Liver (tissue), 9 donors: ENCODE results near the gene ESPN. TPM values are rescaled to one million over a fixed set of nuclear protein-coding genes. Genes with fewer than 3 reads are reported as not detected.

Source experiments
- DNase-seq: peaks from one replicate; pipeline ENCODE4 v3.0.0-alpha.2; 2017; ENCODE audit warnings: low spot score
- H3K27ac ChIP-seq, 2 donors: one replicate each; pipeline ENCODE4 v1.7.0; 2013; ENCODE audit warnings: inconsistent platforms in 2 of 2, low read length in 2 of 2, control low read depth in 1 of 2, low read depth in 1 of 2, mild to moderate bottlenecking in 1 of 2
- H3K27me3 ChIP-seq, 4 donors: one replicate each; pipeline versions ENCODE4 v1.6.1 to v1.7.0; 2013; ENCODE audit warnings: low read length in 3 of 4, inconsistent platforms in 1 of 4, mild to moderate bottlenecking in 1 of 4, moderate library complexity in 1 of 4; ENCODE audit not compliant: control insufficient read depth in 4 of 4, insufficient read depth in 4 of 4
- H3K36me3 ChIP-seq, 4 donors: one replicate each; pipeline versions ENCODE4 v1.6.1 to v1.7.0; 2013; ENCODE audit warnings: low read length in 3 of 4, mild to moderate bottlenecking in 3 of 4, low read depth in 1 of 4, moderate library complexity in 1 of 4; ENCODE audit not compliant: control insufficient read depth in 4 of 4, insufficient read depth in 3 of 4
- H3K4me1 ChIP-seq, 4 donors: one replicate each; pipeline versions ENCODE4 v1.6.1 to v1.7.0; 2013; ENCODE audit warnings: low read length in 3 of 4, mild to moderate bottlenecking in 3 of 4, moderate library complexity in 1 of 4; ENCODE audit not compliant: control insufficient read depth in 4 of 4, insufficient read depth in 4 of 4
- H3K4me3 ChIP-seq, 3 donors: one replicate each; pipeline versions ENCODE4 v1.6.1 to v1.7.0; 2013; ENCODE audit warnings: low read length in 3 of 3, control low read depth in 1 of 3, low read depth in 1 of 3, mild to moderate bottlenecking in 1 of 3
- H3K9ac ChIP-seq, 2 donors: one replicate each; pipeline ENCODE4 v1.7.0; 2013; ENCODE audit warnings: low read length in 2 of 2, mild to moderate bottlenecking in 2 of 2, moderate library complexity in 2 of 2, control low read depth in 1 of 2, low read depth in 1 of 2
- H3K9me3 ChIP-seq, 4 donors: one replicate each; pipeline versions ENCODE4 v1.6.1 to v1.7.0; 2013; ENCODE audit warnings: low read length in 3 of 4; ENCODE audit not compliant: control insufficient read depth in 4 of 4
- CTCF ChIP-seq: fragments of 150-350 bp; IDR thresholded peaks from 2 replicates; pipeline ENCODE4 v1.5.1; 2017; ENCODE audit warnings: improper control_type of control experiment, low read depth, low read length; ENCODE audit not compliant: missing input control
- EGR1 ChIP-seq, 2 donors: IDR thresholded peaks; 2 replicates each; pipeline ENCODE4 v1.6.1; 2016 to 2018; ENCODE audit warnings: antibody characterized with exemption in 2 of 2, low read depth in 2 of 2
- FOXA2 ChIP-seq: IDR thresholded peaks from 2 replicates; pipeline ENCODE4 v1.6.1; 2016; ENCODE audit warnings: antibody characterized with exemption
- GABPA ChIP-seq, 2 donors: IDR thresholded peaks in 1 of 2; conservative IDR thresholded peaks in 1 of 2; 2 replicates each; pipeline ENCODE4 v1.6.1; 2016; ENCODE audit warnings: antibody characterized with exemption in 2 of 2, mild to moderate bottlenecking in 1 of 2, moderate library complexity in 1 of 2
- HNF4G ChIP-seq: IDR thresholded peaks from 2 replicates; pipeline ENCODE4 v1.6.1; 2016; ENCODE audit warnings: antibody characterized with exemption
- JUND ChIP-seq, 2 donors: IDR thresholded peaks; 2 replicates each; pipeline ENCODE4 v1.6.1; 2016; ENCODE audit warnings: antibody characterized with exemption in 2 of 2
- MAX ChIP-seq: IDR thresholded peaks from 2 replicates; pipeline ENCODE4 v1.6.1; 2016; ENCODE audit warnings: antibody characterized with exemption
- NR2F2 ChIP-seq: IDR thresholded peaks from 2 replicates; pipeline ENCODE4 v1.6.1; 2016; ENCODE audit warnings: antibody characterized with exemption
- RAD21 ChIP-seq, 2 donors: IDR thresholded peaks; 2 replicates each; pipeline ENCODE4 v1.6.1; 2016; ENCODE audit warnings: antibody characterized with exemption in 2 of 2, mild to moderate bottlenecking in 2 of 2
- REST ChIP-seq: IDR thresholded peaks from 2 replicates; pipeline ENCODE4 v1.6.1; 2016; ENCODE audit warnings: antibody characterized with exemption, mild to moderate bottlenecking
- RXRA ChIP-seq, 2 donors: IDR thresholded peaks; 2 replicates each; pipeline ENCODE4 v1.6.1; 2017 to 2018; ENCODE audit warnings: antibody characterized with exemption in 2 of 2, mild to moderate bottlenecking in 1 of 2
- SP1 ChIP-seq: IDR thresholded peaks from 2 replicates; pipeline ENCODE4 v1.6.1; 2018; ENCODE audit warnings: antibody characterized with exemption, mild to moderate bottlenecking
- TAF1 ChIP-seq: conservative IDR thresholded peaks from 2 replicates; pipeline ENCODE4 v1.6.1; 2016; ENCODE audit warnings: antibody characterized with exemption, mild to moderate bottlenecking
- YY1 ChIP-seq: IDR thresholded peaks from 2 replicates; pipeline ENCODE4 v1.6.1; 2016; ENCODE audit warnings: antibody characterized with exemption, mild to moderate bottlenecking
- ZBTB33 ChIP-seq: IDR thresholded peaks from 2 replicates; pipeline ENCODE4 v1.6.1; 2016; ENCODE audit warnings: antibody characterized with exemption
- WGBS: extraction: QIAGEN DNeasy Blood & Tissue Kit; methylation state at CpG from one replicate; pipeline ENCODE4 v1.1.7; 2013; 5-methylcytosine and 5-hydroxymethylcytosine counted together
- polyA plus RNA-seq, 2 donors: library from polyadenylated mRNA; stranded (reverse) in 1 of 2; unstranded in 1 of 2; fragments of 200-250 nt in 1 of 2; fragments of >200 nt in 1 of 2; fragmentation: Nextera tagmentation in 1 of 2; extraction: Ambion mirVana in 1 of 2; gene quantifications; one replicate each; pipeline versions ENCODE4 v1.2.1 to v1.2.3, GENCODE V29; 2013 to 2015
- total RNA-seq, 2 donors: library from RNA; depleted of rRNA; stranded (reverse); fragments of >200 nt; gene quantifications; one replicate each; pipeline ENCODE4 v1.2.3, GENCODE V29; 2014
- donor health status: healthy.
- donor health status: healthy.
- donor health status: healthy.
- donor health status: healthy.
- donor health status: healthy.

Gene ESPN
- total and polyA plus RNA-seq, 4 donors: 61.5 to 103 (median 68.2) TPM

- TF ChIP-seq REST (no peak), RAD21 (IDR thresholded peaks at IDR 0.05) (no peak), EGR1 (IDR thresholded peaks at IDR 0.05; ENCODE audit: low read depth in 2 of 2) (no peak), SP1 (no peak), HNF4G (no peak), RXRA (IDR thresholded peaks at IDR 0.05) (no peak), ZBTB33 (no peak), TAF1 (no peak), GABPA (IDR thresholded peaks at IDR 0.05 in 1 of 2, conservative IDR thresholded peaks at IDR 0.05 in 1 of 2) (no peak), NR2F2 (no peak), FOXA2 (no peak), CTCF (no peak), JUND (IDR thresholded peaks at IDR 0.05) (no peak)
- 77% methylated on average over 14 of the region's 14 CpGs for WGBS
- no peak overlapping the region for H3K27ac ChIP-seq
- no peak for DNase-seq
- H3K27me3 ChIP-seq: no peaks in the 10 kb centered on the region
- no peak overlapping the region for H3K9ac ChIP-seq
- H3K4me1 ChIP-seq: peaks cover 0 to 12% (median 4%) of the 10 kb centered on the region in 4 donors
- no peaks in the 10 kb centered on the region for H3K9me3 ChIP-seq
- no peak overlapping the region for H3K4me3 ChIP-seq
- H3K36me3 ChIP-seq: no peaks in the 10 kb centered on the region
Observed at GRCh38 chr1:6483017-6483760, 58.6 kb downstream of the ESPN start.

- WGBS: 92% methylated on average over 7 of the region's 7 CpGs
- Histone ChIP-seq H3K27me3 (no peaks in the 10 kb centered on the region), H3K9ac (no peak overlapping the region), H3K27ac (no peak overlapping the region), H3K4me3 (no peak overlapping the region), H3K36me3 (no peaks in the 10 kb centered on the region), H3K9me3 (no peaks in the 10 kb centered on the region), H3K4me1 (peaks cover 0 to 12% (median 4%) of the 10 kb centered on the region in 4 donors)
- TF ChIP-seq YY1: no peak
- no peak for TF ChIP-seq MAX
- no peak for TF ChIP-seq NR2F2
- TF ChIP-seq RAD21 (IDR thresholded peaks at IDR 0.05): no peak
- no peak for TF ChIP-seq CTCF
- TF ChIP-seq TAF1: no peak
- TF ChIP-seq GABPA (IDR thresholded peaks at IDR 0.05 in 1 of 2, conservative IDR thresholded peaks at IDR 0.05 in 1 of 2): no peak
- no peak for TF ChIP-seq HNF4G
- no peak for DNase-seq
Observed at GRCh38 chr1:6483761-6484117, 59.2 kb downstream of the ESPN start.
